ENCODE data around the gene BCL2.

BCL2 gene

GRCh38 chr18:63135101-63135500, 184.5 kb downstream of the BCL2 start:
- no peak overlapping the region for H3K27ac ChIP-seq (ENCODE audit: low read depth, low read length, severe bottlenecking)
- H3K4me3 ChIP-seq (ENCODE audit: extremely low read depth, insufficient read depth, low read length, poor library complexity, severe bottlenecking), result no peak overlapping the region
- H3K36me3 ChIP-seq (ENCODE audit: control insufficient read depth, insufficient read depth, low read length), result no peaks in the 10 kb centered on the region
- peaks cover 4% of the 10 kb centered on the region for H3K4me1 ChIP-seq (ENCODE audit: control insufficient read depth, insufficient read depth, low read length, poor library complexity, severe bottlenecking)
- WGBS, 2 experiments (ENCODE audit: insufficient coverage in 2 of 2), result 85 to 89% methylated on average over 2 to 3 of the region's 3 CpGs
- H3K9me3 ChIP-seq (ENCODE audit: control insufficient read depth, low read length), result no peaks in the 10 kb centered on the region

- Histone ChIP-seq H3K27ac (ENCODE audit: low read depth, low read length, severe bottlenecking) (no peak overlapping the region), H3K4me3 (ENCODE audit: extremely low read depth, insufficient read depth, low read length, poor library complexity, severe bottlenecking) (no peak overlapping the region)
- 93 to 96% methylated on average over 5 to 6 of the region's 8 CpGs for WGBS, 2 experiments (ENCODE audit: insufficient coverage in 2 of 2)
These were observed 186.8 kb downstream of the BCL2 start for GRCh38 chr18:63132819-63133200.

GRCh38 chr18:63131959-63132818, 187.4 kb downstream of the BCL2 start:
- H3K36me3 ChIP-seq (ENCODE audit: control insufficient read depth, insufficient read depth, low read length), result no peaks in the 10 kb centered on the region
- no peaks in the 10 kb centered on the region for H3K9me3 ChIP-seq (ENCODE audit: control insufficient read depth, low read length)
- WGBS, 2 experiments (ENCODE audit: insufficient coverage in 2 of 2), result 80 to 83% methylated on average over 4 to 5 of the region's 13 CpGs
- H3K4me1 ChIP-seq (ENCODE audit: control insufficient read depth, insufficient read depth, low read length, poor library complexity, severe bottlenecking), result no peaks in the 10 kb centered on the region
- no peak overlapping the region for H3K27ac ChIP-seq (ENCODE audit: low read depth, low read length, severe bottlenecking)
- no peak overlapping the region for H3K4me3 ChIP-seq (ENCODE audit: extremely low read depth, insufficient read depth, low read length, poor library complexity, severe bottlenecking)

More at GRCh38 chr18:63132819-63133200, 186.8 kb downstream of the BCL2 start:
- no peaks in the 10 kb centered on the region for H3K4me1 ChIP-seq (ENCODE audit: control insufficient read depth, insufficient read depth, low read length, poor library complexity, severe bottlenecking)
- no peaks in the 10 kb centered on the region for H3K9me3 ChIP-seq (ENCODE audit: control insufficient read depth, low read length)
- no peaks in the 10 kb centered on the region for H3K36me3 ChIP-seq (ENCODE audit: control insufficient read depth, insufficient read depth, low read length)

GRCh38 chr18:63131106-63131958, 188.2 kb downstream of the BCL2 start:
- Histone ChIP-seq H3K4me1 (ENCODE audit: control insufficient read depth, insufficient read depth, low read length, poor library complexity, severe bottlenecking) (no peaks in the 10 kb centered on the region), H3K4me3 (ENCODE audit: extremely low read depth, insufficient read depth, low read length, poor library complexity, severe bottlenecking) (no peak overlapping the region), H3K36me3 (ENCODE audit: control insufficient read depth, insufficient read depth, low read length) (no peaks in the 10 kb centered on the region), H3K9me3 (ENCODE audit: control insufficient read depth, low read length) (no peaks in the 10 kb centered on the region), H3K27ac (ENCODE audit: low read depth, low read length, severe bottlenecking) (no peak overlapping the region)
- WGBS, 2 experiments (ENCODE audit: insufficient coverage in 2 of 2), result 59 to 71% methylated on average over 4 to 5 of the region's 8 CpGs

- no peaks in the 10 kb centered on the region for H3K4me1 ChIP-seq (ENCODE audit: control insufficient read depth, insufficient read depth, low read length, poor library complexity, severe bottlenecking)
- H3K4me3 ChIP-seq (ENCODE audit: extremely low read depth, insufficient read depth, low read length, poor library complexity, severe bottlenecking), result no peak overlapping the region
- no peak overlapping the region for H3K27ac ChIP-seq (ENCODE audit: low read depth, low read length, severe bottlenecking)
- H3K9me3 ChIP-seq (ENCODE audit: control insufficient read depth, low read length), result no peaks in the 10 kb centered on the region
- H3K36me3 ChIP-seq (ENCODE audit: control insufficient read depth, insufficient read depth, low read length), result no peaks in the 10 kb centered on the region
- 73% methylated on average over 2 of the region's 2 CpGs; no CpG with 5 or more reads in 1 of the 2 experiments for WGBS, 2 experiments (ENCODE audit: insufficient coverage in 2 of 2)
These were observed 189.4 kb downstream of the BCL2 start for GRCh38 chr18:63130176-63130575.

GRCh38 chr18:63128237-63128974, 191.2 kb downstream of the BCL2 start:
- no peak overlapping the region for H3K4me3 ChIP-seq (ENCODE audit: extremely low read depth, insufficient read depth, low read length, poor library complexity, severe bottlenecking)
- H3K27ac ChIP-seq (ENCODE audit: low read depth, low read length, severe bottlenecking), result no peak overlapping the region
- WGBS, 2 experiments (ENCODE audit: insufficient coverage in 2 of 2), result 96 to 98% methylated on average over 4 to 5 of the region's 9 CpGs
- H3K4me1 ChIP-seq (ENCODE audit: control insufficient read depth, insufficient read depth, low read length, poor library complexity, severe bottlenecking), result no peaks in the 10 kb centered on the region
- H3K36me3 ChIP-seq (ENCODE audit: control insufficient read depth, insufficient read depth, low read length), result no peaks in the 10 kb centered on the region
- no peaks in the 10 kb centered on the region for H3K9me3 ChIP-seq (ENCODE audit: control insufficient read depth, low read length)

GRCh38 chr18:63126134-63127069, 193.2 kb downstream of the BCL2 start:
- Histone ChIP-seq H3K36me3 (ENCODE audit: control insufficient read depth, insufficient read depth, low read length) (no peaks in the 10 kb centered on the region), H3K4me3 (ENCODE audit: extremely low read depth, insufficient read depth, low read length, poor library complexity, severe bottlenecking) (no peak overlapping the region), H3K27ac (ENCODE audit: low read depth, low read length, severe bottlenecking) (no peak overlapping the region), H3K9me3 (ENCODE audit: control insufficient read depth, low read length) (no peaks in the 10 kb centered on the region), H3K4me1 (ENCODE audit: control insufficient read depth, insufficient read depth, low read length, poor library complexity, severe bottlenecking) (no peaks in the 10 kb centered on the region)
- 84 to 91% methylated on average over 7 to 9 of the region's 12 CpGs for WGBS, 2 experiments (ENCODE audit: insufficient coverage in 2 of 2)

- H3K4me1 ChIP-seq (ENCODE audit: control insufficient read depth, insufficient read depth, low read length, poor library complexity, severe bottlenecking), result no peaks in the 10 kb centered on the region
- WGBS, 2 experiments (ENCODE audit: insufficient coverage in 2 of 2), result 90 to 100% methylated on average over 2 of the region's 4 CpGs
- H3K9me3 ChIP-seq (ENCODE audit: control insufficient read depth, low read length), result no peaks in the 10 kb centered on the region
These were observed 198.9 kb downstream of the BCL2 start for GRCh38 chr18:63120620-63121019.

GRCh38 chr18:63119647-63120046, 199.9 kb downstream of the BCL2 start:
- Histone ChIP-seq H3K36me3 (ENCODE audit: control insufficient read depth, insufficient read depth, low read length) (no peaks in the 10 kb centered on the region), H3K9me3 (ENCODE audit: control insufficient read depth, low read length) (no peaks in the 10 kb centered on the region), H3K4me3 (ENCODE audit: extremely low read depth, insufficient read depth, low read length, poor library complexity, severe bottlenecking) (no peak overlapping the region), H3K27ac (ENCODE audit: low read depth, low read length, severe bottlenecking) (no peak overlapping the region), H3K4me1 (ENCODE audit: control insufficient read depth, insufficient read depth, low read length, poor library complexity, severe bottlenecking) (no peaks in the 10 kb centered on the region)
- WGBS, 2 experiments (ENCODE audit: insufficient coverage in 2 of 2), result 20% methylated on average over 1 of the region's 3 CpGs

More at GRCh38 chr18:63120620-63121019, 198.9 kb downstream of the BCL2 start:
- Histone ChIP-seq H3K36me3 (ENCODE audit: control insufficient read depth, insufficient read depth, low read length) (no peaks in the 10 kb centered on the region), H3K27ac (ENCODE audit: low read depth, low read length, severe bottlenecking) (no peak overlapping the region), H3K4me3 (ENCODE audit: extremely low read depth, insufficient read depth, low read length, poor library complexity, severe bottlenecking) (no peak overlapping the region)

All from mesodermal cell (in vitro differentiated cells).